Ovary (tissue), 3 donors: ENCODE measurements around the gene JARID2.

Experiments used
- EP300 ChIP-seq: sonication (generic); formaldehyde crosslinking; IDR thresholded peaks from one replicate; pipeline ENCODE4 v1.6.1; 2017; ENCODE audit warnings: antibody characterized with exemption
- POLR2A ChIP-seq: fragments of 450-650 bp; IDR thresholded peaks from one replicate; pipeline ENCODE4 v1.6.1; 2017; ENCODE audit warnings: antibody characterized with exemption, mild to moderate bottlenecking, moderate library complexity
- TF ChIP-seq, protein P1 (sequence below), 3 donors: fragments of 450-650 bp in 2 of 3; fragments of 200-600 bp in 1 of 3; IDR thresholded peaks; one replicate each; pipeline versions ENCODE4 v1.5.1 to v1.8.0; 2016 to 2022; ENCODE audit warnings: antibody characterized with exemption in 3 of 3, mild to moderate bottlenecking in 1 of 3
- donor health status: DM: no; HTN: no; CAD: no.

DNA sequence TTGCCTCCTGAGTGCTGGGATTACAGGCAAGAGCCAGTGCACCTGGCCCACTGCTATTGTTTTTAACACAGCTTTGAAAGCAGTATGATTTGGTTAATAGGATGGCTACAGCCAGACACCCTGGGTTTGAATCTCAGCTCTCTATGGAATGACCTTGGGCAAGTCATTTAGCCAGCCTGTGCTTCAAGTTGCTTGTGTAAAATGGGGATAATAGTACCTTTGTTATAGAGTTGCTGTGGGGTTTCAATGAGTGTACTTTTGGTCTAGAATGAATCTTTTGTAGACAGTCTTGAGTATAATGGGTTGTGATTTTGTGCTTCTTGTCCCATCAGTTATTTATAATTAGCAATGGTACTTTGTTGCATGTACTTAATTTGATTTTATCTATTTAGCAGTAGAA, 70.9 kb downstream of the JARID2 start:
- TF ChIP-seq, protein P1, sequence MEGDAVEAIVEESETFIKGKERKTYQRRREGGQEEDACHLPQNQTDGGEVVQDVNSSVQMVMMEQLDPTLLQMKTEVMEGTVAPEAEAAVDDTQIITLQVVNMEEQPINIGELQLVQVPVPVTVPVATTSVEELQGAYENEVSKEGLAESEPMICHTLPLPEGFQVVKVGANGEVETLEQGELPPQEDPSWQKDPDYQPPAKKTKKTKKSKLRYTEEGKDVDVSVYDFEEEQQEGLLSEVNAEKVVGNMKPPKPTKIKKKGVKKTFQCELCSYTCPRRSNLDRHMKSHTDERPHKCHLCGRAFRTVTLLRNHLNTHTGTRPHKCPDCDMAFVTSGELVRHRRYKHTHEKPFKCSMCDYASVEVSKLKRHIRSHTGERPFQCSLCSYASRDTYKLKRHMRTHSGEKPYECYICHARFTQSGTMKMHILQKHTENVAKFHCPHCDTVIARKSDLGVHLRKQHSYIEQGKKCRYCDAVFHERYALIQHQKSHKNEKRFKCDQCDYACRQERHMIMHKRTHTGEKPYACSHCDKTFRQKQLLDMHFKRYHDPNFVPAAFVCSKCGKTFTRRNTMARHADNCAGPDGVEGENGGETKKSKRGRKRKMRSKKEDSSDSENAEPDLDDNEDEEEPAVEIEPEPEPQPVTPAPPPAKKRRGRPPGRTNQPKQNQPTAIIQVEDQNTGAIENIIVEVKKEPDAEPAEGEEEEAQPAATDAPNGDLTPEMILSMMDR (IDR thresholded peaks at IDR 0.05) = no peak
- TF ChIP-seq EP300 (no peak), POLR2A (no peak)
